Kidney glomerular epithelial cell (primary cell): ENCODE data around the gene RBX1.
"Not testable (repeated sequence)": the region's sequence is repeated elsewhere in the genome, so short reads cannot be mapped to it uniquely, and the experiment has no call there.

ENCODE experiments used
- DNase-seq: peaks from one replicate; lab custom pipeline; 2025; lab: John Stamatoyannopoulos, UW

RBX1 gene

DNA sequence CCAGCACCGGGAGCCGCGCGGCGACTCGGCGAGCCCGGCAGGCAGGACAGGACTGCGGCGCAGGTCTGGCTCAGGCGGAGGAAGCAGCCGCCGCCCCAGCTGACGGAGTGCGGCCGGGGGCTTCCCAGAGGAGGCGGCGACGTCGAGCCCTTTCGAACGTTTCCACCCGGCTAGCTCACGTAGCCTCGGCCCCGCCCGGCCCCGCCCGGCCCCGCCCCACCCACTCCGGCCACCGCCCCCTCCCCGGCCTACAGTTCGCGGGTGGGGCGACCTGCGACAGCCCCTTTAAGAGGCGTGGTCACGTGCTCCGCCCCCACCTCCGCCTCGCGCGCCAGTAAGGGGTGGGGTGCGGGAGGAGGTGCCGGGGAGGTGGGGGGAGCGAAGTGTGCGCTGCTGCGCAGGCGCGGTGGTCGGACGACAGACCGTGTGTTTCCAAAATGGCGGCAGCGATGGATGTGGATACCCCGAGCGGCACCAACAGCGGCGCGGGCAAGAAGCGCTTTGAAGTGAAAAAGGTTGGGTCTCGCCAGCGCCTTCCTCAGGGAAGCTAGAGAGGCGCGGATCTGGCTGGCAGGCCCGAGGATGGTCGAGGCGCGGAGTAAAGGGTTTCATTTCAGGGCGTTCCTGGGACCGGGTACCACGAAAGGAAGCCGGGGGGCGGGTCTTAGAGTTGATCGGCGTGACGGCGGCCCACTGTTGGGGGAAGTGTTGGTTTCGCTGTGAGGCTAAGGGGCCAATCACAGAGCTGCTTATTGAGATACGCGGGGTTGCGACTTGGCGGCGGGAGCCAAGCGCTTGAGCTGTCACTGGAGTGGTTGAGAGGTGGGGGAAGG, at the start of gene RBX1:
Gene RBX1, plus strand, starts transcription at position 417 of the 833 bp plus-strand sequence. Its CDS starts 21 bp downstream, at position 438.
- peak; percentile 97 for DNase-seq

DNA sequence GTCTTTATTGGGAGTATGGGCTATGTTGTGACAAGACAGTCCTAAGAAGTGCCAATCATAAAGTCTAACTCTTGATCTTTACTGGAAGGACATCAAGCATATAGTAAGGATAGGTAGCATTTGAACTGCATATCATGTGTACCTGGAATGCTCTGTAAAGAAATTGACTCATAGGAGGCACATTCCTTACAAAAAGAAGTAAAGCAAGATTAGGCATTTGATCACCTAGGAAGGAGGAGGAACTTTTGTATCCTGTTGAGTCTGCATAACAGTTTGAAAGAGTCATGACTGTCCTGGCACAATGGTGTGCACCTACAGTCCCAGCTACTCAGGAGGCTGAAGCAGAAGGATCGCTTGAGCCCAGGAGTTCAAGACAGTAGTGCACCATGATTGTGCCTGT, 47.1 kb upstream of the RBX1 start:
- DNase-seq = no peak

DNA sequence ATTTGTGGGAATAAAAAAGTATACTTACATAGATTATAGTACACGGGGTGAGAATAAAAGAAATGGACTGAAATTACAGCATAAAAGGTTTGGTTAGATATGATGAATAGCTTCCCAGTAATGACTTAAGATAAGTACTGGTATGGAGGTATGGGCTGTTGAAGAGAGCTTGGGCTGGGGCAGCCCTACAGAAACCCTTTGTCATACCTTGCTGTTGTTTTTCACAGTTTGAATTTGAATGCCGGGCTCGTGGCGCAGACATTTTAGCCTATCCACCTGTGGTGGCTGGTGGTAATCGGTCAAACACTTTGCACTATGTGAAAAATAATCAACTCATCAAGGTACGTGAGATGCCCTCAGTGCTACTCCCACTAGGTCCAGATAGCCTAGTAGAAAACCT, 42.3 kb upstream of the RBX1 start:
- no peak for DNase-seq

DNA sequence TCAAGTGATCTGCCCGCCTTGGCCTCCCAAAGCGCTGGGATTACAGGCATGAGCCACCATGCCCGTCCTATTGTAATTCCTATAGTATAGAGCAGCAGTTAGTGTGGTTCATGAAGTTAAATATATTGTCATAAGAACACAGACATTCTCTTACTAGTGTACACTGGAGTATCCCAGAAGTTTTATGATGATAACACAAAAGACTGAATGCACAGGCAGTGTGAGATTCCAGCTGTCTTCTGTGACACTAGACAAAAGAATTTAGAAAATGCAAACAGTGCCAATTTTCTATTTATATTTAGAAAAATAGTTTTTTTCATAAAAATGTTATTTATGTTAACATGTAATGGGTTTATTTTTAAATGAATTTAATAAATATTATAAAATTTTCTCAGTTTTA, 39.4 kb upstream of the RBX1 start:
- no peak for DNase-seq

DNA sequence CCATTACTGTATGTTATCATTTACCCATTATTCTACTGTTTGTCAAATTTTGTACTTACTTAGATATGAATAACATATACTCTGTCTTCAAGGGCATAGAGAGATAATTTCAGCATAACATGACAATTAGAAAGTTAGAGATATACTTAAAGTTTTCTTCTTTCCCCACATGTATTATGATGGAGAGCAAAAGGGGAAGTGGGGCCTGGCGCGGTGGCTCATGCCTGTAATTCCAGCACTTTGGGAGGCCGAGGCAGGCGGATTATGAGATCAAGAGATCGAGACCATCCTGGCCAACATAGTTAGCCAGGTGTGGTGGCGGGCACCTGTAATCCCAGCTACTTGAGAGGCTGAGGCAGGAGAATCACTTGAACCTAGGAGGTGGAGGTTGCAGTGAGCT, 38.2 kb upstream of the RBX1 start:
- DNase-seq = not testable (repeated sequence)

DNA sequence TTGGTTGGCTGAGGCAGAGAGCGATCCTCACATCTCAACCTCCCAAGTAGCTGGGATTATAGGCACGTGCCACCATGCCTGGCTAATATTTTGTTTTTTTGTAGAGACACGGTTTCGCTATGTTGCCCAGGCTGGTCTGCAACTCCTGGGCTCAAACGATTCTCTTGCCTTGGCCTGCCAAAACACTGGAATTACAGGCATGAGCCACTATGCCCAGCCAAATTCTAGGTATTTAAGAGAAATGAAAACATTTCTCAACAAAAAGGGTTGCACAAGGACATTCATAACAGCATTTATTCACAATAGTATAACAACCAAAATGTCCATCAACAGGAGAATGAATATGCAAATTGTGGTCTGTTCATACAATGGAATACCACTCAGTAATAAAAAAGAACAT, 31.7 kb upstream of the RBX1 start:
- no peak for DNase-seq

DNA sequence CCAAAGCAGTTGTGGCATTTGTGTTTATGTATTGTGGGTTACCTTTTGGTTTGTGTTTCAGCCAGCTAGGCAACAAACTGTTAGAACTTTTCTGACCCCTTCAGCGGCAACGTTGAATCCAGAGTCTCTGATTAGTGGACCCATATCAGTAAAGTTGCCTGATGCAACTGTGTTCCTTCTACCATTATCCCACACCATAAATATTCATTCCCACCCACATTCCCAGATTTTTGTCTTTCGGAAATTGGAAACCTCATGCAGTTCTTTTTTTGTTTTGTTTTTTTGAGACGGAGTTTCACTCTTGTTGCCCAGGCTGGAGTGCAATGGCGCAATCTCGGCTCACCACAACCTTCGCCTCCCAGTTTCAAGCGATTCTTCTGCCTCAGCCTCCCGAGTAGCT, 30.7 kb upstream of the RBX1 start:
- DNase-seq = no peak

DNA sequence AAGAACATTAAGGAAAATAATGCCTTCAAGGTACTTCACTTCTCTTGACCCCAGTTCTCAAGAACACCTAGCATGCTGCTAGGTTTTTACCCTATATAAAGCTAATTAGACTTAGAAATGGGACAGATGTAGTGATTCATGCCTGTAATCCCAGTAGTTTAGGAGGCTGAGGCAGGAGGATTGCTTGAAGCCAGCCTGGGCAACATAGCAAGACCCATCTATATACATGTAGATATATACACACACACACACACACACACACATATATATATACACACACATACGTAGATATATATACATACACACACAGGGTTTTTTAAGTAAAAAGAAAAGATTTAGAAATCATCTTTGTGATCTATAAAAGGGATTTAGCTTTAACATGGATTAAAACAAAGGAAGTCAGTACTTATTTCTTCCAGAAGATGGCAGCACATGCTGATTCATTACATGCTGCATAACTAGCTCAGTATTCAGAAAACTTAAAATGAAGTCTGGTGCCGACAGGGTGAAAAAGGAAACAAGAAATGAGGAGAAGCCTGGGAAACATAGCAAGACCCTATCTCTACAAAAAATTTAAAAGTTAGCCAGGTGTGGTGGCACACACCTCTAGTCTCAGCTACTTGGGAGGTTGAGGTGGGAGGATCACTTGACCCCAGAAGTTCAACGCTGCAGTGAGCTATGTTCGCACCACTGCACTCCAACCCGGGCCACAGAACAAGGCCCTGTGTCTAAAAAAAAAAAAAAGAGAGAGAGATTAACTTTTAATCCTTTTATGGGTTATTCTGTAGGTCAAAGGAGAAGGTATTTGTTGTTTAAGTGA, 28.5 kb upstream of the RBX1 start:
- DNase-seq = peak; percentile 62

DNA sequence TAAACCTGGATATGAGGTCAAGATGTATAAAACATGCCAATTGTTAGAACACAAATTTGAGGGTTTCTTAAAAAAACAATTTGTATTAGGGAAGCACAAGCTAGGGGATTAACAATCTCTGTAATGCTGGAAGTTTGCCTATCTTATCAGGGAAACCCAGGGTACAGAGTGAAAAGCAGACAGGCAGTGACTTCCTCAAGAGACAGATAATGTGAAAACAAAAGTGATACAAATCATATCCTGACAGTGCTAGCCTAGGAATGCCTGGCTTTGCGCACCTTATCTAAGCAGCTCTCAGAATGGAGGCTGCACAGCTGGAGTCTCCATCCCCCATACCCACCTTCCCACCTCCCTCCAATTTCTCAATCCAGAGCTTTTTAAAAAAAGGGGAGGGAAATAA, 22.5 kb upstream of the RBX1 start:
- DNase-seq = no peak

DNA sequence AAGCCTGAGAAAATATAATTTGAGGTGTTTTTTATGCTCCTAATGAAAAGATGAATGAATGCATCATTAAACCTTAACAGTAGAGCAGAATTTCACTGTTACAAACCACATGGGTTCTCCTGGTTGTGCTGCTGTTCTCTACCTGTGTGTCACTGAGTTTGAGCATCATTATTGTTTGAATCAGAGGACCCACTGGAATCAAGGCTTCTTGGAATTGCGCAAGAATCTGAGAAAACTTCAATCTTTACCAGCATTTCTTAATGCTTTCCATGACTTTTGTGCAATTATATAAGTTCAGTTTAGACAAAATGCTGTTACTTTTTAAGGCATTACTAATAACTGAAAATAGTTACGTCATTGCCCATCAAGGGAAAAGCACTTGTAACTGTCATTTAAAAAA, 18.8 kb upstream of the RBX1 start:
- DNase-seq = no peak

DNA sequence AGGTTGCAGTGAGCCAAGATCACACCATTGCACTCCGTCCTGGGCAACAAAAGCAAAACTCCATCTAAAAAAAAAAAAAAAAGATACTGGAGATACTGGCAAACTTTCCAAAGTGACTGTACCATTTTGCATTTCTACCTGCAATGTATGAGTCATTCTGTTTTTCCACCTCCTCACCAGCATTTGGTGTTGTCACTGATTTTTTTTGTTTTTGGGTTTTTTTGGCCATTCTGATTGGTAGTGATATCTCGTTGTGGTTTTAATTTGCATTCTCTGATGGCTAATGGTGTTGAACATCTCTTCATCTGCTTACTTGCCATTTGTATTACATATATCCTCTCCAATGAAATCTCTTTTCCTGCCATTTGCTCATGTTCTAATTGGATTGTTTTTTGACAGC, 12.0 kb upstream of the RBX1 start:
- DNase-seq = no peak

DNA sequence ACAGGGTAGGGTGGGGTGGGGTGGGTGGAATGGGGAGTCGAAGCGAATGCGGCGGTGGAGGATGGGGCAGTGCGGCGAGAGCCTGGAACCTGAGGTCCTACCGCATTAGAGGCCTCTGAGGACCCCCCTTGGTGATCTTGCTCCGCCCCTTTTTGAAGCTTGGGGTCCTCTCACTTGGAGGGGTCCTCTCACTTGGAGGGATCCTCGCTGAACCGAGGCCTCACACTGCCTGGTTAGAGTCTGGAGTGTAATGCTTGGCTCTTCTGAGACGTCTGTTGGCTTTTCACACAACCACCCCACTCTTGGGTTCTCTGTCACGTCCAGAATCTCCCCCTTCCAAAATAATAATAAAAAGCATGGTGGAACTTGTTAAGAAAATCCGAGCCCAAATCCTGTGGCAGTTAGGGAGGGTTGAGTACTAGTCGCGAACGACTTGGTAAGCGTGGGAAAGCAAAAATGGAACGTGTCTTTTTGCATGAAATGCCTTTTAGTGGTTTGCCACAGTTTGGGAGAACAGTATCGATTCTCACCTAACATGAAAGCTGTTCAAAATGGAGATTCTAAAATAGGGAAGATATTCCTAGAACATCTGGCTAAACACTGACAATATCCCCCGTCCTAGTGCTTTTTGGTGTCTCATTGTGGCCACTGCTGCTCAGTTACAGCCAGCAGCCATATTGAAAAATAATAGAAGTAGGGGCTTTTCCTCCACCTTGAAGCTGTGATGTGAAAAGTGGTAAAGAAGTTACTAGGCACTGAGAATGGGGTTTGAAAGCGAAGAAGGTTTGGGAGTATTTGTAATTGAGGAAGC, 822 bp downstream of the RBX1 start:
- peak; percentile 15 for DNase-seq

DNA sequence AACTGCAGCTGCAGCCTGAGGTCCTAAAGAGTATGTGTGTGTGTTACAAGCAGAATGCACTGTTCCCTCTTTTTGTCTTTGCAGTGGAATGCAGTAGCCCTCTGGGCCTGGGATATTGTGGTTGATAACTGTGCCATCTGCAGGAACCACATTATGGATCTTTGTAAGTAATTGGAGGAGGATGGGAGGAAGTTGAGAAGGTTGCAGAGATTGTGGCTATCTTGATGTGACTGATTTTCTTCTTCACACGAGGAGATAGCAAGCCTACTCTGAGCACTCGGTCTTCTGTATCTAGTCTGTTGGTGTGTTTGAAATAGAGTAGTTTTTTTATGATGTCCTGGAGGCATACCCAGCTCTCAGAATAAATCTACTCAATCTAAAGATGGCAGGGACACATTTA, 2.3 kb downstream of the RBX1 start:
- DNase-seq = no peak

DNA sequence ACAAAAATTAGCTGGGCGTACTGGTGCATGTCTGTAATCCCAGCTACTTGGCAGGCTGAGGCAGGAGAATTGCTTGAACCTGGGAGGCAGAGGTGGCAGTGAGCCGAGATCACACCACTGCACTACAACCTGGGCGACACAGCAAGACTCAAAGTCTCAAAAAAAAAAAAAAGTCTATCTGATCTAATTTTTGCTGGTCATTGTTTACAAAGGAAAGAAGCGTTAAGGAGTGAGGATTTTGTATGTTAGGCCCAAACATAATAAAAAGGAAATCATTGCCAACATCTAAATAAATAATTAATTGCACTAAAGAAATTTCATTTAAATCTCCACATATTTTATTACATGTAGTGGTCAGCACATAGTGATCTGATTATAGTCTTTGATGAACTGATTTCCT, 2.9 kb downstream of the RBX1 start:
- no peak for DNase-seq

DNA sequence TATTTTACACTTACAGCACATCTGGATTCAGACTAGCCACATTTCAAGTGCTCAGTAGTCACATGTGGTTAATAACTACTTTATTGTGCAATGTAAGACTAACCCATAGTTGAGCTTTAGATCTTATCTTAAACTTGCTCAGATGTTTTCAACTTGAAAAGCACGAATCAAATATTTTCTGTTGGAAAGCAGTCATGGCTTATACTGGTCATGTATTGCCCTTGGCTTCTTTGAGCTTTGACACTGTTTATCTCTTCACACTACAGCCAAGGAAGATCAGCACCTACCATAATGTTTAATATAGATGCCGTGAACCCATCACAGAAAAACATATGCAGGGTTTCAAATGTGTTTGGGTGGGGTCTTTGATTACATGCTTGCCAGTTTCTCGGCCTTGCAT, 4.4 kb downstream of the RBX1 start:
- DNase-seq = no peak

DNA sequence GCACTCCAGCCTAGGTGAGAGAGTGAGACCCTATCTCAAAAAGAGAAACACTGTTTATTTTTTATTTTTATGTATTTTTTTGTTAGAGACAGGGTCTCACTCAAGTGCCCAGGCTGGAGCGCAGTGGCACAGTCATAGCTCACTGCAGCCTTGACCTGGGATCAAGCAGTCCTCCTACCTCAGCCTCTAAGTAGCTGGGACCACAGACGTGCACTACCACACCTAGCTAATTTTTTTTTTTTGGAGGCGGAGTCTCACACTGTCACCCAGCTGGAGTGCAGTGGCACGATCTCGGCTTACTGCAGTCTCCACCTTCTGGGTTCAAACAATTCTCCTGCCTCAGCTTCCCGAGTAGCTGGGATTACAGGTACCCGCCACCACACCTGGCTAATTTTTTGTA, 6.4 kb downstream of the RBX1 start:
- no peak for DNase-seq

DNA sequence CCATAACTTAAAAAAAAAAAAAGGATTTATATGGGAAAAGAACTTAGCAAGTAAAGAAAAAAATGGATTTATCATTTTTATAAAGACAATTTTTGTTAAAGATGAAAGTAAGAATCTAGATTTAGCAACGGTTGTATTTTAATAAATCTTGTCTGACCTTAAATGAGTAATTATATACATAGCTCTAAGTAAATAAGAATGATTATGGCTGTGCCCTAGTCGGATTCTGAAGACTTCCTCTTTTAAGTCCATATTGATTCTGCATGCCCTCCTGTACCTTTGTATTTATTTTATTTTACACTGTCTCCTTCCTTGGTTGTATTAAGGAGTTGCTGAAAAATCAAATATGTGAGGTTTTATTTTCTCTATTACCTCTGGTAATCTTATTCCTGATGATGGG, 7.1 kb downstream of the RBX1 start:
- no peak for DNase-seq

DNA sequence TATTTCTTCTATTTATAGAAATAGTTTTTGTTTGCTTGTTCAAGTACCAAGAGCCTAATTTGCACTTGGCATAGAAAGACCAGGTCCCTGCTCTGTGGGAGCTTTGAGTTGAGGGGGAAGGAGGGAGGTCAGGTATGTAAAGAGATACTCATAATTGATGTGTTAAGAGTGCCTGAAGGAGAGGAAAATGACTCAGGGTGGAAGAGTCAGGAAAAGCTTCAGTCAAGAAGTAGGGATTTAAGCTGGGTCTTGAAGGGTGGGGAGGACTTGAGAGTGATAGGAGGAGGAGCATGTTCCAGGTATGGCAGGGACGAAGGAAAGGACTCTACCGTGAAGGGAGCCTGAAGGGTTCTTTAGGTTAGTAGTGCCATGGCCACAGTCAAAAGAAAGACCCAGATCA, 9.0 kb downstream of the RBX1 start:
- DNase-seq = no peak

DNA sequence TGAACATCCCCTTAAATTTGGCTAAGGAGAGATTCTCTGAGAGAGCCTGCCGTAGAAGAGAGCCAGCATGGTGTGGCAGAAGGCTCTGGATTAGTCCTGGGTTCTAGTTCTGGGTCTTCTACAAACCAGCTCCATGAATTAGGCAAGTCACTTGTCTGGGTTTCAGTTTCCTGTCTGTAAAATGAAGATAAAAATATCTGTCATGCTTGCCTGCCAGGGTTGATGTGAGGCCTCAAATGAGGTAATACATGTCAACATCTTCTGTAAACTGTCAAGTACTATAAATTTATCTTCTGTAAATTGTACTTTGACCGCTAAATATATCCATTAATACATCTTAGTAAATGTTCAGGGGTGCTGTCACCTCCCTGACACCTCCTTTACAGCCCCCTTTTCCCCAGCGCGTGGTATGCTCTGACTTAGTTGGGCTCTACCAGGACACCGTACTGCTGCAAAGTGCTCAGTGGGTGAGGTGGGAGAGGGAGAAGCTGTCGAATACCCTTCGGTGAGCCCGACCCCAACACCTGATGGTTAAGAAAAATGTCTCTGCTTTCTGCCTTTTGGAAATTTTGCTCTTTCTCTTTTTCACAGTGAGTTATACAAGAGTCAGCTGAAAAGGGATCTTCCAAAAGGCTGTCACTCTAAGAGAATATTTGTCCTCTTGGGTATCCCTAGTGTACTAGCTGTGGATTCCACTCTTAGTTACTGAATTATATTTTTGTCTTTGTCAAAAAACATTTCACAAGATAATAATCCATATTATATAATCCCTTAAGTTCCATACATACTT, 15.0 kb downstream of the RBX1 start:
- DNase-seq = no peak

DNA sequence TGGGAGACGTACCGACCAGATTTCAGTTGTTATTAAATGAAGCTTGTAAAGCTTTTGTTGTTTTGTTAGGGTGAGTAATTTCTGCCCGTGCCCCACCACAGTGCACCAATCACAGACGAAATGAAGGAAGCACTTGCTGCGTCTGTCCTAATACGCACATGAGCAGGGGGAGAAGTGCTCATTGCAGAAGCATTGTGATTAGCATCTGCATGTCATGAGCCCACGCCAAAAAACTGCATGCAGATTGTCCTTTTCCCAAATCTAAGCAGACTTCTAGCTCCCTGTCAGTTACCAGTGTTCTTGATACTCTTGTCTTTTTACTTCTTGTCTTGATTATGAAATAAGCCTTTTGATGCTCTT, 15.5 kb downstream of the RBX1 start:
- DNase-seq = no peak

DNA sequence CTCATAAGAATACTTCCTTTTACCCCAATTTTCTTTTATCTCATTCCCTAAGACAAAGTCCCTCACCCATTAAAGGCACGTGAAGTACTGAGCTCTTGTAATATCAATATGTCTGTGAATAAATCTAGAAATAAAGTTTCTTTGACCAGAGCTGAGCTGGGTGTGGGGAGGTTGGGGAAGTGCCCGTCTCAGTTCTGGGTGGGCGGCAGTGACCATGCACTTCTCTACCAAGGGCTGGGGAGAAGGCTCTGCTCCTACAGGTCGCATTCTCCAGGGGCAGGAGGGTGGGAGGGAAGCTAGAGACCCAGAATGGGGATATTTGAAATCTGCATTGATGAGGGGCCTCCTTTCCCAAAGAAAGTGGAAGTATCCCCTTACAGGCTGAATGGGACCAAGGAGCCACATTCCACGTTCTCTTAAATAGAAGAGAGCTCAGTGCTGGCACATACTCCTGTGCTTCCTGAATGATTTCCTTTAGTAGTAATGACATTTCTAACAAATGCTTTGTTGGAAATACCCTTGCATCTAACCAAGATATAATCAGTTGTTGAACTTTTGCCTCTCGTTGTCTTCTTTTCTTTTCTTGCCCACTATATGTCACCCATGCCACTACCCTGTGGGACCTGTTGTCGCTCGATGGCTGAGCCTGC, 16.1 kb downstream of the RBX1 start:
- no peak for DNase-seq
